NCI-H187 (cell line): Measurements from ENCODE around the gene NFATC2.
"Not testable (repeated sequence)": the region's sequence is repeated elsewhere in the genome, so short reads cannot be mapped to it uniquely, and the experiment has no call there.

Source experiments
- DNase-seq, 2 experiments: peaks; one replicate each; lab custom pipeline; 2025; lab: John Stamatoyannopoulos, UW

The NFATC2 gene

GRCh38 chr20:51494241-51495110 lies 48.0 kb downstream of the NFATC2 start:
- no peak for DNase-seq

- no peak for DNase-seq
These were observed 49.1 kb downstream of the NFATC2 start for GRCh38 chr20:51493346-51493791.

GRCh38 chr20:51492167-51493092 lies 50.1 kb downstream of the NFATC2 start:
- no peak for DNase-seq

GRCh38 chr20:51491393-51491792 lies 51.1 kb downstream of the NFATC2 start:
- DNase-seq, result no peak

- no peak for DNase-seq
These were observed 51.9 kb downstream of the NFATC2 start for GRCh38 chr20:51490635-51491034.

GRCh38 chr20:51489611-51490010 lies 52.9 kb downstream of the NFATC2 start:
- no peak for DNase-seq

- DNase-seq, result no peak
These were observed 54.2 kb downstream of the NFATC2 start for GRCh38 chr20:51488331-51488730.

- DNase-seq, result no peak
These were observed 54.8 kb downstream of the NFATC2 start for GRCh38 chr20:51487565-51488268.

- DNase-seq, result no peak
These were observed 55.4 kb downstream of the NFATC2 start for GRCh38 chr20:51487076-51487475.

- DNase-seq, result no peak
These were observed 56.1 kb downstream of the NFATC2 start for GRCh38 chr20:51486197-51487005.

- DNase-seq, result no peak
These were observed 57.7 kb downstream of the NFATC2 start for GRCh38 chr20:51484831-51485230.

GRCh38 chr20:51484141-51484815 lies 58.2 kb downstream of the NFATC2 start:
- DNase-seq, result no peak

- DNase-seq, result no peak
These were observed 59.6 kb downstream of the NFATC2 start for GRCh38 chr20:51482836-51483473.

GRCh38 chr20:51481341-51481914 lies 61.1 kb downstream of the NFATC2 start:
- DNase-seq, result no peak

- no peak for DNase-seq
These were observed 61.8 kb downstream of the NFATC2 start for GRCh38 chr20:51480507-51481270.

- not testable (repeated sequence) for DNase-seq
These were observed 66.4 kb downstream of the NFATC2 start for GRCh38 chr20:51476106-51476505.

GRCh38 chr20:51473771-51474170 lies 68.7 kb downstream of the NFATC2 start:
- no peak for DNase-seq

GRCh38 chr20:51473256-51473655 lies 69.3 kb downstream of the NFATC2 start:
- no peak for DNase-seq

GRCh38 chr20:51470907-51471411 lies 71.6 kb downstream of the NFATC2 start:
- DNase-seq, result no peak
